ENCODE measurements around the gene ANO2.

ANO2 gene

DNA sequence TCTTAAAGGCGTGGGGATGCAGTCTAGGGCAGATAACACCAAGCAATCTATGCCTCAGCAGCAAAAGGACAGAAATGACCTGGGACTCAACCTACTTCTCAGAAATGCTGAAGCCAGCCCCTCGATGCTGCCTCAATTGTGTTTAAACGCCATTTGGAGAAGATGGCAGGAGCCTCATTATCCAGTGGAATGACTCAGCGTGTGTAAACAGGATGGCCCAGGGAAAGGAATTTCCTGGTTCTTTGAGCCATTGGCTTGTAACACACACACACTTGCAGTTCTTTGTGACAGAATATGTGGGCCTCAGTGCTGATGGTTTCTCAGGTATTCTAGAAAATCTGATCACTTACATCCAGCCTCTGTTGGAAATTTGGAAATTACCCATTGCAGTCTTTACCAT is 358.9 kb downstream of the ANO2 start:
- no peaks in the 10 kb centered on the region for H3K9me3 ChIP-seq (replicated peaks in 1 of 2; ENCODE audit: control insufficient read depth in 2 of 2, insufficient read depth in 1 of 2, low read depth in 1 of 2, low read length in 2 of 2)
- H3K14ac ChIP-seq (ENCODE audit: low read length): no peak overlapping the region
- H2BK120ac ChIP-seq (ENCODE audit: low read depth, low read length): no peak overlapping the region
- no peaks in the 10 kb centered on the region for H3K36me3 ChIP-seq (replicated peaks in 1 of 2; ENCODE audit: control insufficient read depth in 2 of 2, insufficient read depth in 2 of 2, low read length in 2 of 2)
- H3K4me2 ChIP-seq (ENCODE audit: insufficient read depth, low read length, poor library complexity, severe bottlenecking): no peak overlapping the region
- H3K79me1 ChIP-seq (ENCODE audit: low read depth, low read length): no peaks in the 10 kb centered on the region
- H2BK15ac ChIP-seq (ENCODE audit: low read length): no peak overlapping the region
- H4K8ac ChIP-seq (ENCODE audit: low read depth, low read length): peak overlapping the region; percentile 88
- H3K4me3 ChIP-seq (ENCODE audit: low read length in 2 of 2): no peak overlapping the region
- H3K23ac ChIP-seq (ENCODE audit: low read depth, low read length, poor library complexity): no peak overlapping the region
- WGBS, 2 donors (ENCODE audit: extremely low coverage in 2 of 2, insufficient read length in 2 of 2, insufficient replicate concordance in 1 of 2): no CpG with 5 or more reads among the region's 4 CpGs
- no peak overlapping the region for H4K91ac ChIP-seq (ENCODE audit: low read depth, low read length, poor library complexity)
- H3K27me3 ChIP-seq (ENCODE audit: control insufficient read depth in 3 of 3, insufficient read depth in 3 of 3, low read depth in 1 of 3, low read length in 3 of 3): no peaks in the 10 kb centered on the region
- no peak overlapping the region for H3K9ac ChIP-seq (ENCODE audit: low read depth, low read length, poor library complexity)
- no peak overlapping the region for H2BK12ac ChIP-seq (ENCODE audit: low read length)
- H3K4me1 ChIP-seq (ENCODE audit: control insufficient read depth in 2 of 2, insufficient read depth in 1 of 2, low read depth in 1 of 2, low read length in 2 of 2): peaks cover 2 to 39% of the 10 kb centered on the region in 2 donors
- no peak overlapping the region for H3K4ac ChIP-seq (ENCODE audit: low read length)
- no peak for DNase-seq (ENCODE audit: low spot score)
- H2AK5ac ChIP-seq (ENCODE audit: low read depth, low read length): no peak overlapping the region
- peak overlapping the region; percentile 39 for H2AFZ ChIP-seq (ENCODE audit: low read length)
- no peak overlapping the region for H2BK5ac ChIP-seq (ENCODE audit: low read length)
- peak overlapping the region; percentile 5 for H3K18ac ChIP-seq (ENCODE audit: low read length)
- H3K27ac ChIP-seq (replicated peaks; ENCODE audit: low read length): peak overlapping the region; percentile 7

DNA sequence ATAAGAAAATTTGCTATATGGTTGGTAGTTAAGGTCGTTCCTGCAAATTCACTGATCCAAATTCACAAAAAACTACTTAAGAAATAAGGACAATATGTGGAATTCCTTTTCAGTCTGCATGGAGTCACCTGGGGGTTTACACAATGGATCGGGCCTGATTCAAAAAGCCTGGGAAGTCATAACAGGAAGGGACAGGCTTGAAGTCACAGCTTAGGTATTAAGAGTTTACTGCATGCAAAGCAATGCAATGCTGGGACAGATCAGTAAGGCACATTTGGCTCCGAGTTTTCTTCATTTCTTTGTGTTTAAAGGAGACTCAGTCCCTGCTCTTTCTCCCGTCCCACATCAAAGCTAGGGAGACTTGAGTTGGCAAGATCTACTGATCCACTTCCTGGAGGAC is 359.9 kb downstream of the ANO2 start:
- no CpG with 5 or more reads among the region's 4 CpGs for WGBS, 2 donors (ENCODE audit: extremely low coverage in 2 of 2, insufficient read length in 2 of 2, insufficient replicate concordance in 1 of 2)
- H3K27me3 ChIP-seq (ENCODE audit: control insufficient read depth in 3 of 3, insufficient read depth in 3 of 3, low read depth in 1 of 3, low read length in 3 of 3): no peaks in the 10 kb centered on the region

DNA sequence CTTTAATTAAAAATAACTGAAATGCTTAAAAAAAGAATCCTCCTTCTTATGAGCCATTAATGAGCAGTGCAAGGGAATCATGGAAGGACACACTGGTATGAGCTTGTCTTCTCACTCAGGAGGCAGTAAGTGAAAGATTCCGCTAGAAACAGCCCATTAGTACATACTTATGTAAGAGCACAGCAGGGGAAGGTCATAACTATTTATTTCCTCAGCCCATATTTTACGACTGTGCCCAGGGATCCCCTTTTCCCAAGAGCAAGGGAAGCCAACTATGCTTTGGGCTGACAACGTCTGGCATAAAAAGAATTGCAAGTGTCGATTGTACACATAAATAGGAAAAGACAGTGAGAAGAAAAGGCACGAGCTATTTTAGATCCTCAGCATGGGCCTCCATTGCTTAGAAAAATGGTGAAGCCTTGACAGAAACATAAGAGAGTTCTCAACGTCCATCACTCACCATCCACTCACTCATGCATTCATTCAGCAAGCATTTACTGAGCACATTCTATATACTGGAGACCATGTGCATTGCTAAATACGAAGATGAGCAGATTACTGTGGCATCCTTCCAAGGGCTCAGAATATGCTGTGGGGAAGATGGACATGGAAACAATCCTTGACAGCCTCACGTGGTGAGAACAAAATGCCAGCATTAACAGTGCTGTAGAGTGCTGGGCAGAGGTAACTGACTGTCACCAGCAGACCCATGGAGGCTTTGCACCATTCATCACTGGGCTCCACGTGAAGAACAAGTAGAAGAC is 360.5 kb downstream of the ANO2 start:
- no peaks in the 10 kb centered on the region for H3K36me3 ChIP-seq (replicated peaks in 1 of 2; ENCODE audit: control insufficient read depth in 2 of 2, insufficient read depth in 2 of 2, low read length in 2 of 2)
- H3K79me1 ChIP-seq (ENCODE audit: low read depth, low read length): no peaks in the 10 kb centered on the region
- no peak overlapping the region for H2BK120ac ChIP-seq (ENCODE audit: low read depth, low read length)
- H3K14ac ChIP-seq (ENCODE audit: low read length): no peak overlapping the region
- H3K4me3 ChIP-seq (ENCODE audit: low read length in 2 of 2): no peak overlapping the region
- H3K9ac ChIP-seq (ENCODE audit: low read depth, low read length, poor library complexity): no peak overlapping the region
- no CpG with 5 or more reads among the region's 9 CpGs for WGBS, 2 donors (ENCODE audit: extremely low coverage in 2 of 2, insufficient read length in 2 of 2, insufficient replicate concordance in 1 of 2)
- no peak overlapping the region for H3K23ac ChIP-seq (ENCODE audit: low read depth, low read length, poor library complexity)
- no peak overlapping the region for H2BK5ac ChIP-seq (ENCODE audit: low read length)
- no peak overlapping the region for H3K4ac ChIP-seq (ENCODE audit: low read length)
- H3K9me3 ChIP-seq (replicated peaks in 1 of 2; ENCODE audit: control insufficient read depth in 2 of 2, insufficient read depth in 1 of 2, low read depth in 1 of 2, low read length in 2 of 2): no peaks in the 10 kb centered on the region
- no peak overlapping the region for H4K91ac ChIP-seq (ENCODE audit: low read depth, low read length, poor library complexity)
- no peak overlapping the region for H2BK12ac ChIP-seq (ENCODE audit: low read length)
- H3K27ac ChIP-seq (replicated peaks; ENCODE audit: low read length): no peak overlapping the region
- H4K8ac ChIP-seq (ENCODE audit: low read depth, low read length): no peak overlapping the region
- peaks cover 2 to 37% of the 10 kb centered on the region in 2 donors for H3K4me1 ChIP-seq (ENCODE audit: control insufficient read depth in 2 of 2, insufficient read depth in 1 of 2, low read depth in 1 of 2, low read length in 2 of 2)
- no peaks in the 10 kb centered on the region for H3K27me3 ChIP-seq (ENCODE audit: control insufficient read depth in 3 of 3, insufficient read depth in 3 of 3, low read depth in 1 of 3, low read length in 3 of 3)
- DNase-seq (ENCODE audit: low spot score): no peak
- no peak overlapping the region for H3K18ac ChIP-seq (ENCODE audit: low read length)
- no peak overlapping the region for H2AFZ ChIP-seq (ENCODE audit: low read length)
- H2AK5ac ChIP-seq (ENCODE audit: low read depth, low read length): no peak overlapping the region
- H2BK15ac ChIP-seq (ENCODE audit: low read length): no peak overlapping the region
- no peak overlapping the region for H3K4me2 ChIP-seq (ENCODE audit: insufficient read depth, low read length, poor library complexity, severe bottlenecking)

More for the DNA sequence above, 359.9 kb downstream of the ANO2 start:
- Histone ChIP-seq H3K4me1 (ENCODE audit: control insufficient read depth in 2 of 2, insufficient read depth in 1 of 2, low read depth in 1 of 2, low read length in 2 of 2) (peaks cover 2 to 39% of the 10 kb centered on the region in 2 donors), H4K8ac (ENCODE audit: low read depth, low read length) (no peak overlapping the region), H3K4me2 (ENCODE audit: insufficient read depth, low read length, poor library complexity, severe bottlenecking) (no peak overlapping the region), H3K79me1 (ENCODE audit: low read depth, low read length) (no peaks in the 10 kb centered on the region), H4K91ac (ENCODE audit: low read depth, low read length, poor library complexity) (no peak overlapping the region), H2BK5ac (ENCODE audit: low read length) (no peak overlapping the region), H3K23ac (ENCODE audit: low read depth, low read length, poor library complexity) (no peak overlapping the region), H3K9me3 (replicated peaks in 1 of 2; ENCODE audit: control insufficient read depth in 2 of 2, insufficient read depth in 1 of 2, low read depth in 1 of 2, low read length in 2 of 2) (no peaks in the 10 kb centered on the region), H3K27ac (replicated peaks; ENCODE audit: low read length) (no peak overlapping the region), H2BK15ac (ENCODE audit: low read length) (no peak overlapping the region), H3K9ac (ENCODE audit: low read depth, low read length, poor library complexity) (no peak overlapping the region), H2BK120ac (ENCODE audit: low read depth, low read length) (no peak overlapping the region), H3K36me3 (replicated peaks in 1 of 2; ENCODE audit: control insufficient read depth in 2 of 2, insufficient read depth in 2 of 2, low read length in 2 of 2) (no peaks in the 10 kb centered on the region), H2AFZ (ENCODE audit: low read length) (no peak overlapping the region), H3K14ac (ENCODE audit: low read length) (no peak overlapping the region), H3K4me3 (ENCODE audit: low read length in 2 of 2) (no peak overlapping the region), H3K4ac (ENCODE audit: low read length) (no peak overlapping the region), H3K18ac (ENCODE audit: low read length) (no peak overlapping the region), H2BK12ac (ENCODE audit: low read length) (no peak overlapping the region), H2AK5ac (ENCODE audit: low read depth, low read length) (no peak overlapping the region)
- no peak for DNase-seq (ENCODE audit: low spot score)

DNA sequence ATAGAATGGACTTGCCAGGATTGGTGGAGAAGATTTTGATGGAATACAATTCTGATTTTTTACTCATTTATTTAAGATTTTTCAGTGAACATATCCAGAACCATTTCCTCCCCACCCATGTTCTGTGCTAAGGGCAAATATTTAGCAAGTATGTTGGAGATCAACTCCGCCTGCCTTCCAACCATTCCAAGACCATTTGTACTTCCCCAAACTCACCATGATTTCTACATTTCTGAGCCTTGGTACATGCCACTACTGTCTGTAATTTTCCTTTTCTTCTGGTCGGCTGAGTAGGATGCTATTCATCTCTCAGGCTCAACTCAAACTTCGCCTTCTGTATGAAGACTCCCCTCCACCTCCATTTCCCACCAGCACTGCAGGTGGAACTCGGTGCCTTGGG is 362.5 kb downstream of the ANO2 start:
- no peak overlapping the region for H3K18ac ChIP-seq (ENCODE audit: low read length)
- WGBS, 2 donors (ENCODE audit: extremely low coverage in 2 of 2, insufficient read length in 2 of 2, insufficient replicate concordance in 1 of 2): no CpG with 5 or more reads among the region's 4 CpGs

More for the DNA sequence above, 362.5 kb downstream of the ANO2 start:
- Histone ChIP-seq H2AK5ac (ENCODE audit: low read depth, low read length) (no peak overlapping the region), H2AFZ (ENCODE audit: low read length) (no peak overlapping the region), H3K9ac (ENCODE audit: low read depth, low read length, poor library complexity) (no peak overlapping the region), H3K4me3 (ENCODE audit: low read length in 2 of 2) (no peak overlapping the region), H2BK15ac (ENCODE audit: low read length) (no peak overlapping the region), H2BK5ac (ENCODE audit: low read length) (no peak overlapping the region), H3K23ac (ENCODE audit: low read depth, low read length, poor library complexity) (no peak overlapping the region), H3K4me2 (ENCODE audit: insufficient read depth, low read length, poor library complexity, severe bottlenecking) (no peak overlapping the region), H3K27ac (replicated peaks; ENCODE audit: low read length) (no peak overlapping the region), H3K36me3 (replicated peaks in 1 of 2; ENCODE audit: control insufficient read depth in 2 of 2, insufficient read depth in 2 of 2, low read length in 2 of 2) (no peaks in the 10 kb centered on the region), H3K4ac (ENCODE audit: low read length) (no peak overlapping the region), H3K9me3 (replicated peaks in 1 of 2; ENCODE audit: control insufficient read depth in 2 of 2, insufficient read depth in 1 of 2, low read depth in 1 of 2, low read length in 2 of 2) (no peaks in the 10 kb centered on the region), H3K4me1 (ENCODE audit: control insufficient read depth in 2 of 2, insufficient read depth in 1 of 2, low read depth in 1 of 2, low read length in 2 of 2) (peaks cover 0 to 24% of the 10 kb centered on the region in 2 donors), H2BK12ac (ENCODE audit: low read length) (no peak overlapping the region), H2BK120ac (ENCODE audit: low read depth, low read length) (no peak overlapping the region), H3K14ac (ENCODE audit: low read length) (no peak overlapping the region), H3K79me1 (ENCODE audit: low read depth, low read length) (no peaks in the 10 kb centered on the region), H4K91ac (ENCODE audit: low read depth, low read length, poor library complexity) (no peak overlapping the region), H3K27me3 (ENCODE audit: control insufficient read depth in 3 of 3, insufficient read depth in 3 of 3, low read depth in 1 of 3, low read length in 3 of 3) (no peaks in the 10 kb centered on the region), H4K8ac (ENCODE audit: low read depth, low read length) (no peak overlapping the region)
- DNase-seq (ENCODE audit: low spot score): no peak
